Muscle layer of duodenum (tissue), 2 donors: ENCODE results near the gene MCOLN1.
A peak's percentile ranks its signal among the peaks of the same experiment; 100 is the strongest.

ENCODE experiments used
- H3K27ac ChIP-seq: one replicate; pipeline ENCODE4 v1.7.0; 2013; ENCODE audit warnings: mild to moderate bottlenecking, low read length
- H3K27me3 ChIP-seq: one replicate; pipeline ENCODE4 v1.7.0; 2013; ENCODE audit warnings: low read depth, mild to moderate bottlenecking, control low read depth, low read length
- H3K36me3 ChIP-seq, 2 donors: one replicate each; pipeline ENCODE4 v1.7.0; 2013; ENCODE audit warnings: low read length in 2 of 2, control low read depth in 1 of 2, mild to moderate bottlenecking in 1 of 2; ENCODE audit not compliant: insufficient read depth in 2 of 2, control insufficient read depth in 1 of 2
- H3K4me1 ChIP-seq, 2 donors: one replicate each; pipeline ENCODE4 v1.7.0; 2013; ENCODE audit warnings: low read length in 2 of 2, mild to moderate bottlenecking in 2 of 2, control low read depth in 1 of 2, moderate library complexity in 1 of 2; ENCODE audit not compliant: insufficient read depth in 2 of 2, control insufficient read depth in 1 of 2
- H3K4me3 ChIP-seq, 2 donors: one replicate each; pipeline ENCODE4 v1.7.0; 2013; ENCODE audit warnings: low read length in 2 of 2, low read depth in 1 of 2, mild to moderate bottlenecking in 1 of 2
- H3K9me3 ChIP-seq, 2 donors: one replicate each; pipeline ENCODE4 v1.7.0; 2013; ENCODE audit warnings: low read length in 2 of 2, control low read depth in 1 of 2, mild to moderate bottlenecking in 1 of 2; ENCODE audit not compliant: control insufficient read depth in 1 of 2
- donor health status: healthy.

MCOLN1 gene

DNA sequence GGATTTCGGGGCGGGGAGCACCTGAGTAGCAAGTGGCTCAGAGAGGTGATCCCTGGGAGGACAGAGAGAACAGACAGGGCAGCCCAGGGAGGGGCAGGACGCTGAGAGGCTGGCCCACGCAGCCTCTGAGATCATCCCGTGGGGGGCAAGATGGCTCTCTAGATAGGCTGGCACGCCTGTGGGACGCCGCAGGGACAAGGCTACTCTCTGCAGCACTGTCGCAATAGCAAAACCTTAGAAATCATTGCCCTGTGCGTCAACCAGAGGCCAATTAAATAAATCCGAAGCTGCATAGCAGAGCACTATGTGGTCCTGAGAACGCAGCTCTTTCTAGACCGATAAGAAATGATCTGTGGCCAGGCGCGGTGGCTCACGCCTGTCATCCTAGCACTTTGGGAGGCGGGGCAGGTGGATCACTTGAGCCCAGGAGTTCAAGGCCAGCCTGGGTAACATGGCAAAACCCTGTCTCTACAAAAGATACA, 38.7 kb upstream of the MCOLN1 start:
- H3K27ac ChIP-seq, result no peak overlapping the region
- no peak overlapping the region for H3K4me3 ChIP-seq
- no peaks in the 10 kb centered on the region for H3K27me3 ChIP-seq
- peaks cover 0 to 5% of the 10 kb centered on the region in 2 donors for H3K4me1 ChIP-seq
- no peaks in the 10 kb centered on the region for H3K36me3 ChIP-seq
- H3K9me3 ChIP-seq, result no peaks in the 10 kb centered on the region

DNA sequence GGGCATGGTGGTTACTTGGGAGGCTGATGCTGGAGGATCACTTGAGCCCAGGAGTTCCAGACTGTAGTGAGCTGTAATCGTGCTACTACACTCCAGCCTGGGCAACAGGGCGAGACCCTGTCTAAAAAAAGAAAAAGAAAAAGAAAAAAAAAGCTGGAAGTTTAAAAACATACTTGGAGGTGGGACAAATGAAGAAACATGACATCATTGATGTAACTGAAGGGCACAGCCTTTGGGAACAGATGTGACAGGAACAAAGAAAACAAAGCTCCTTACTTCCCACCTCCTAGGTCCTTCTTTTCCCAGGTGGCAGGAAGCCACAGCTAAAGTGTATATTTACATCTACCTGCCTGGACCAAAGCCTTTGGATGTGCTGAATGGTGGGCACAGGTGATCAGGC, 35.5 kb upstream of the MCOLN1 start:
- Histone ChIP-seq H3K27me3 (no peaks in the 10 kb centered on the region), H3K4me1 (peaks cover 0 to 9% of the 10 kb centered on the region in 2 donors)

DNA sequence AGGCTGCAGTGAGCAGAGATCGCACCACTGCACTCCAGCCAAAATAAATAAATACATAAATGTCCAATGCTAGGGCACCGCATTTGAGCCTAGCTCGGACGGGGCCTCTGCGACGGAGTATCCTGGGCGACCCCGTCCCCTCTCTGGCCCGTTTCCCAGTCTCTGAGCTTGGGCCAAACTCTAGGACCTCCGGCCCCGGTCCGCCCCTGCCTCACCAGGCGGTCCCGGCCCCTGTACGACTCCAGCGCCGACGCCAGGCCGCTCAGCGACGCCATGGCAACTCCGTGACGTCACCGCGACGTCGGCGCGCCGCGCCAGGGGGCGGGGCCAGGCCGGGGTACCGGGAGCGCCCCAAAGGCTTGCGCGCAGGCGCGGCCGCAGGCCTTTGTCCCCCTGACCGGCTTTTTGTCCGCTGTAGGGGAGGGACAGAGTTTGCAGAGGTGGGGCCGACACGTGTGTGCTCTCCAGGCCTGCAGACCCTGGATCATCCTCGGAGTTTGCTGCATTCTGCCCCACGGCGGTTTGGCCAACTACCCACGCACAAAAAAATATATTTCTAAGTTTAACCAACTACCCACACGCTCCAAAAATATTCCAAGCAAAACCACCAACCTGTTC, 33.6 kb upstream of the MCOLN1 start, which contains the start of gene PEX11G:
PEX11G (minus strand) TSS at position 300 of the 618 bp plus-strand sequence; CDS start at position 275, 25 bp downstream.
- Histone ChIP-seq H3K9me3 (no peaks in the 10 kb centered on the region), H3K4me1 (peaks cover 0 to 6% of the 10 kb centered on the region in 2 donors), H3K36me3 (no peaks in the 10 kb centered on the region), H3K27ac (peak within 1 kb of the TSS; percentile 62), H3K27me3 (no peaks in the 10 kb centered on the region), H3K4me3 (peak within 1 kb of the TSS; percentile 63 to 65)

More for the DNA sequence above, 35.5 kb upstream of the MCOLN1 start:
- H3K36me3 ChIP-seq, result no peaks in the 10 kb centered on the region
- H3K9me3 ChIP-seq, result no peaks in the 10 kb centered on the region
- H3K27ac ChIP-seq, result no peak overlapping the region
- H3K4me3 ChIP-seq, result no peak overlapping the region

DNA sequence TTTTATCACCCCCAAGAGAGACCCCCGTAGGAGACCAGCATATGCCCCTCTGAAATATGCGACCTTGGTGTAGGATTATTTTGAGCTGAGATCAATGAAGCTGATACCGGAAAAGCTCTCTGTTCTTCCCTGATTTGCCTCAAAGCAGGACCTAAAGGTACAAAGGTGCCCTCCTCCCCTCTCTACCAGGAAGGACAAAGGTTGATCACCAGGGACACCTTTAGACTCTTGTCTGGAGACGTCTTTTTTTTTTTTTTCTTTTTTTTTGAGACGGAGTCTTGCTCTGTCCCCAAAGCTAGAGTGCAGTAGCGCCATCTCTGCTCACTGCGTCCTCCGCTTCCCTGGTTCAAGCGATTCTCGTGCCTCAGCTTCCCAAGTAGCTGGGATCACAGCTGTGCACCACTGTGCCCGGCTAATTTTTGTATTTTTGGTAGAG, 32.8 kb upstream of the MCOLN1 start:
- peaks cover 0 to 6% of the 10 kb centered on the region in 2 donors for H3K4me1 ChIP-seq
- no peaks in the 10 kb centered on the region for H3K36me3 ChIP-seq
- H3K27me3 ChIP-seq, result no peaks in the 10 kb centered on the region
- peak overlapping the region in 1 of 2 donors; percentile 65 for H3K4me3 ChIP-seq
- H3K9me3 ChIP-seq, result no peaks in the 10 kb centered on the region
- peak overlapping the region; percentile 62 for H3K27ac ChIP-seq

DNA sequence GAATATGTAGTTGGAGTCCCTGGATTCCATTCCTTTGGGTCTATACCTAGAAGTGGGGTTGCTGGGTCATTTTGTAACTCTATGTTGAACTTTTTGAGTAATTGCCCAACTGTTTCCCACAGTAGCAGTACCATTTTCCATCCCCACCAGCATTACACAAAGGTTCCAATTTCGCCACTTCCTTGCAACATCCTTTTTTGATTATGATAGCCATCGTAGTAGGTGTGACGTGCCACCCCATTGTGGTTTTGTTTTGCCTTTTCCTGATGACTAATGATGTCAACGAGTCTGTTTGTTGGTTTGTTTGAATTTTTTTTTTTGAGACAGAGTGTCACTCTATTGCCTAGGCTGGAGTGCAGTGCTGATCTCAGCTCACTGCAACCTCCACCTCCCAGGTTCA, 30.3 kb upstream of the MCOLN1 start:
- H3K9me3 ChIP-seq, result no peaks in the 10 kb centered on the region
- no peak overlapping the region for H3K27ac ChIP-seq
- no peaks in the 10 kb centered on the region for H3K36me3 ChIP-seq
- no peaks in the 10 kb centered on the region for H3K27me3 ChIP-seq
- peaks cover 0 to 6% of the 10 kb centered on the region in 2 donors for H3K4me1 ChIP-seq
- H3K4me3 ChIP-seq, result no peak overlapping the region

DNA sequence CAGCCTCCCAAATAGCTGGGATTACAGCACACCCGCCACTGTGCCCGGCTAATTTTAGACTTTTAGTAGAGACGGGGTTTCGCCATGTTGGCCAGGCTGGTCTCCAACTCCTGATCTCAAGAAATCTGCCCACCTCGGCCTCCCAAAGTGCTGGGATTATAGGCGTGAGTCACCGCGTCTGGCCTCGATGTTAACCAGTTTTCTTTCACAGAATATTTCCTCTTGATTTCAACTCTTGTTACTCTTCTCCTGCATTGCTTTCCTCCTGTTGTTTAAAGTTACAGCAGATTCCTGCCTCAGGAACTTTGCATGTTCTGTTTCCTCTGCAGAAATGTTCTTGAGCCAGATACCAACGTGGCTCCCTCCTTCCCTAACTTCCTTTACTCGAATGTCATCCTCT, 29.9 kb upstream of the MCOLN1 start:
- Histone ChIP-seq H3K36me3 (no peaks in the 10 kb centered on the region), H3K27ac (no peak overlapping the region), H3K4me3 (no peak overlapping the region), H3K27me3 (no peaks in the 10 kb centered on the region), H3K4me1 (peaks cover 0 to 6% of the 10 kb centered on the region in 2 donors), H3K9me3 (no peaks in the 10 kb centered on the region)

DNA sequence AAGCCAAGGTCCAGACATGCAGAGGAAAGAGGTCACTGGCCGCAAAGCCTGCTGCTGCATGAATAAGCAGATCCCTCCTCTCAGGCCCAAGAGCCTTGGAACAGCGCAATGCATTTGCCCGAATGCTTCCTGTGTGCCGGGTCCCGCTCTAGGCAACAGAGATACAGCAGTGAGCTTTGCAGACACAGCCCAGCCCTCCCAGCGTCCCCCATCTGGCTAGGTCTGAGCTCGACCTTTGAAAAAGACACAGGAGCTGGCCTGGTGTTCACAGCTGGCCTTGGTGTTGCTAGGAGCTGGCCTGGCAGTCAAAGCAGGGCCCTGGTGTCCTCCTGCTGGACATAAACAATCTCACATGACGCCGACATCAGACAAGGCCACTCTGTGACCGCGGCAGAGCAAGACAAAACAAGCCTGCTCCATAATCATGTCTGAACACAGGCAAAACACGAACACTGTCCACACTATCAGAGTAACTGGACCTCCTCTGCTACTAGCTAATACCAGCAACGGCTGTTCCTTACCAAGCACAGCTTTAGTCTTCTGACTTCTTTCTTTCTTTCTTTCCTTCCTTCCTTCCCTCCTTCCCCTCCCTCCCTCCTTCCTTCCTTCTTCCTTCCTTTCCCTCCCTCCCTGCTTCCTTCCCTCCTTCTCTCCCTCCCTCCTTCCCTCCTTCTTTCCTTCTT, 27.9 kb upstream of the MCOLN1 start:
- H3K4me3 ChIP-seq, result no peak overlapping the region
- H3K27me3 ChIP-seq, result no peaks in the 10 kb centered on the region
- H3K4me1 ChIP-seq, result peaks cover 0 to 1% of the 10 kb centered on the region in 2 donors
- no peaks in the 10 kb centered on the region for H3K36me3 ChIP-seq
- H3K27ac ChIP-seq, result peak overlapping the region; percentile 33
- H3K9me3 ChIP-seq, result no peaks in the 10 kb centered on the region

DNA sequence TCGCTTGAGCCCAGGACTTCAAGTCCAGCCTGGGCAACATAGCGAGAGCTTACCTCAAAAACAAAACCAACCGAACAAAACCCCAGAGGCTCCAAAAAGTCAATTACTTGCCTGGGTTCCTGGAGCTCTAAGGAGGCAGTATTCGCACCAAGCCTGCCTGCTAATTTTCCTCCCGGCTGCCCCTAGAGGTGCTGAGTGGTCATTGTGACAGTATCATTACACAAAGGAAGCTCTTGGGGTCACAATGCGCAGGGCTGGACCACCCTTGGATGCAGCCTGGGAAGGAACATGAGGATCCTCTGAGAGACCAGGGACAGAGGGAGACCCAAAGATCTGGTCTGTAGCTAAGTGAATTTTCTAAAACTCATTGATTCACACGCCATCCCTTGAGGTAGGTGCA, 25.1 kb upstream of the MCOLN1 start:
- Histone ChIP-seq H3K27ac (no peak overlapping the region), H3K27me3 (no peaks in the 10 kb centered on the region)

DNA sequence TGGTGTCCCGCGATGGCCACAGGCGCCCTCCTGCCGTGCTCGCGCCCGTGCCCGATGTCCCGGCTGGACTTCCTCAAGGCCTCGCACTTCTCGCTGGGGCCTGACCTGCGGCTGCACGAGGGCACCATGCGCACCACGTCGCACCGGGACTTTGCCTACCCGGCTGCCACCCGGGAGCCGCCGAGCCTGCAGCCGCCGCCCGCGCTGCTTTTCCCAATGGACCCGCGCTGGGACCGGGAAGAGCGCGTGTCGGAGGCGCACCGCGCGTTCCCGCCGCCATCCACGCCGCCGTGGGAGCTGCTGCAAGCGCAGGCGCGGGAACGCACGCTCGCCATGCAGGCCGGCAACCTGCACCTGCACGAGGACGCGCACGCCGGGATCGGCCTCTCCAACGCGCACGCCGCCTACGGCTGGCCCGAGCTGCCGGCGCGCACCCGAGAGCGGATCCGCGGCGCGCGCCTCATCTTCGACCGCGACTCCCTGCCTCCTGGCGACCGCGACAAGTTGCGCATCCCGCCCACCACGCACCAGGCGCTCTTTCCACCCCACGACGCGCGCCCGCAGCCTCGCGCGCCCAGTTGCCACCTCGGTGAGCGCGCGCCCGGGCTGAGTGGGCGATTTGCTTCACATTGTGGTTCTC, 21.5 kb upstream of the MCOLN1 start:
- no peaks in the 10 kb centered on the region for H3K36me3 ChIP-seq
- no peaks in the 10 kb centered on the region for H3K9me3 ChIP-seq
- peaks cover 0 to 17% of the 10 kb centered on the region in 2 donors for H3K4me1 ChIP-seq
- H3K4me3 ChIP-seq, result peak overlapping the region in 1 of 2 donors; percentile 69
- H3K27ac ChIP-seq, result no peak overlapping the region
- H3K27me3 ChIP-seq, result no peaks in the 10 kb centered on the region

More for the DNA sequence above, 25.1 kb upstream of the MCOLN1 start:
- Histone ChIP-seq H3K36me3 (no peaks in the 10 kb centered on the region), H3K4me3 (no peak overlapping the region), H3K4me1 (peaks cover 0 to 12% of the 10 kb centered on the region in 2 donors), H3K9me3 (no peaks in the 10 kb centered on the region)

DNA sequence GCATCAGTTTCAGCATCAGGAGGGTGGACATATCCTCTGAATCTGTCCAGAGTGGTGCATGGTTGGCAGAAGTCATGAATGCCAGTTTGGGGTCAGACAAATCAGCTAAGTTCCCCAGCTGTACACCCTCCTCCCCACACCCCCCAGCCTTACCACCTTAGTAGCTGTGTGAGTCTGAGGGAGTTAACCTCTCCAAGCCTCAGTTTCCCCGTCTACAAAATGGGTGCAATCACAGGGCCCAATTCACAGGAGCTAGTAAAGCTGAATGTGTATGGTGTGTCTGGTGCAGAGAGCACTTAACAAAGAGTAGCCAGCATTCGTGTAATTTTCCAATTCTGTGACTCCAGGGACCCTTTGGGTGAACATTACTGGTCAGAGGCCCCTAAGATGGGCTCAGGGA, 19.9 kb upstream of the MCOLN1 start:
- Histone ChIP-seq H3K27me3 (no peaks in the 10 kb centered on the region), H3K9me3 (no peaks in the 10 kb centered on the region), H3K4me1 (peaks cover 0 to 17% of the 10 kb centered on the region in 2 donors), H3K4me3 (no peak overlapping the region), H3K36me3 (no peaks in the 10 kb centered on the region), H3K27ac (no peak overlapping the region)

DNA sequence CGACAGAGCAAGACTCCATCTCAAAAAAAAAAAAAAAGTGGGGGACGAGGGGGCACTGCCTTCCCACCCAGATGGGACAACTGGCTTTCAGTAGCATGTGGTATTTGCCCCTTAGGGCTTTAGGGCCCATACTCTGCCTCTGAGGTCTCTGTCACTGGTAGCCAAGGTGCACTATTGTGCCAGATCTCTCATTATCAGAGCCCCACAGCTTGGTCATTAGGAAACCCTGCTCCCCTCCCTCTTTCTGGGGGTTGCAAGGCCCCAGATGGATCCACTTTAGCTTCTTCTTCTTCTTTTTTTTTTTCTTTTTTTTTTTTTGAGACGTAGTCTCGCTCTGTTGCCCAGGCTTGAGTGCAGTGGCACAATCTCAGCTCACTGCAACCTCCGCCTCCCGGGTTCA, 17.7 kb upstream of the MCOLN1 start:
- Histone ChIP-seq H3K4me3 (no peak overlapping the region), H3K36me3 (no peaks in the 10 kb centered on the region), H3K9me3 (no peaks in the 10 kb centered on the region), H3K27ac (no peak overlapping the region), H3K27me3 (no peaks in the 10 kb centered on the region), H3K4me1 (peaks cover 0 to 21% of the 10 kb centered on the region in 2 donors)
